ENCODE results near the gene TPK1. TPM values are rescaled to one million over a fixed set of nuclear protein-coding genes. Genes with fewer than 3 reads are reported as not detected.

Gene TPK1
- total and polyA plus RNA-seq, 8 donors = 1.8 to 13.0 (median 4.3) TPM

- WGBS, 5 donors = 95 to 100% (median 100%) methylated on average over 1 of the region's 1 CpG
- Histone ChIP-seq H3K4me3 (no peak overlapping the region), H3K27me3 (no peaks in the 10 kb centered on the region), H3K4me1 (peaks cover 0 to 5% (median 0%) of the 10 kb centered on the region in 4 donors), H3K9me3 (no peaks in the 10 kb centered on the region), H3K36me3 (no peaks in the 10 kb centered on the region), H3K27ac (no peak overlapping the region)
- TF ChIP-seq POLR2A (IDR thresholded peaks at IDR 0.05) (no peak), POLR2AphosphoS5 (IDR thresholded peaks at IDR 0.05) (no peak), CTCF (IDR thresholded peaks at IDR 0.05) (no peak), EP300 (IDR thresholded peaks at IDR 0.05) (no peak)
- no peak for DNase-seq
- intact Hi-C loops (cut with DNase I; ENCODE audit: low total_unique reads) = no loop called here
Measured at GRCh38 chr7:144717720-144718119, 118.1 kb downstream of the TPK1 start.

DNA sequence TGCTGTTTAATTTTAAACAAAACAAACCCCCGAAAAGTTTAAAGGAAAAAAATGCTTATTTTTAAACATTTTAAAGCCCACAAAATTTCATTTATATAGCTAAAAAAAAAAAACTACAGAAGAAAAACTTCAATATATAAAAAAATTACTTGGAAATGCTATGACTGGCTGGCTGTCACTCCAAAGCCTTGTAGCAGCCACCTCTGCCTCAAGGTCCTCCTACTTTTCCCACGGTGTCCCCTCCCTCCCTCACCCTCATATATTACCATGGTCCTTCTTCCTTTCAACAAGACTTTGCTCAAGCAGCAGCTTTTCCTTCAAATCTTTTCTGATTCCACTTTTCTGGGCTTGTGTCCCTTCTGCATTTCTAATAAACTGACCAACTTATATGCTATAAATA is 122.0 kb downstream of the TPK1 start:
- TF ChIP-seq POLR2A (IDR thresholded peaks at IDR 0.05) (no peak), EP300 (IDR thresholded peaks at IDR 0.05) (no peak), CTCF (IDR thresholded peaks at IDR 0.05) (no peak), POLR2AphosphoS5 (IDR thresholded peaks at IDR 0.05) (no peak)
- H3K36me3 ChIP-seq = no peaks in the 10 kb centered on the region
- no peak overlapping the region for H3K27ac ChIP-seq
- H3K27me3 ChIP-seq = no peaks in the 10 kb centered on the region
- WGBS, 5 donors = 44 to 70% (median 56%) methylated on average over 2 of the region's 2 CpGs
- DNase-seq = no peak
- intact Hi-C loops (cut with DNase I; ENCODE audit: low total_unique reads) = no loop called here
- H3K4me3 ChIP-seq = no peak overlapping the region
- no peaks in the 10 kb centered on the region for H3K9me3 ChIP-seq
- peaks cover 0 to 5% (median 0%) of the 10 kb centered on the region in 4 donors for H3K4me1 ChIP-seq

- H3K9me3 ChIP-seq = no peaks in the 10 kb centered on the region
- H3K4me1 ChIP-seq = no peaks in the 10 kb centered on the region
- DNase-seq = no peak
- intact Hi-C loops (cut with DNase I; ENCODE audit: low total_unique reads) = no loop called here
- H3K27ac ChIP-seq = no peak overlapping the region
- H3K36me3 ChIP-seq = no peaks in the 10 kb centered on the region
- 81 to 86% (median 85%) methylated on average over 4 of the region's 4 CpGs for WGBS, 5 donors
- H3K4me3 ChIP-seq = no peak overlapping the region
- H3K27me3 ChIP-seq = no peaks in the 10 kb centered on the region
- no peak for TF ChIP-seq CTCF (IDR thresholded peaks at IDR 0.05)
- no peak for TF ChIP-seq POLR2A (IDR thresholded peaks at IDR 0.05)
- TF ChIP-seq EP300 (IDR thresholded peaks at IDR 0.05) = no peak
- TF ChIP-seq POLR2AphosphoS5 (IDR thresholded peaks at IDR 0.05) = no peak
Measured at GRCh38 chr7:144710791-144711190, 125.1 kb downstream of the TPK1 start.

DNA sequence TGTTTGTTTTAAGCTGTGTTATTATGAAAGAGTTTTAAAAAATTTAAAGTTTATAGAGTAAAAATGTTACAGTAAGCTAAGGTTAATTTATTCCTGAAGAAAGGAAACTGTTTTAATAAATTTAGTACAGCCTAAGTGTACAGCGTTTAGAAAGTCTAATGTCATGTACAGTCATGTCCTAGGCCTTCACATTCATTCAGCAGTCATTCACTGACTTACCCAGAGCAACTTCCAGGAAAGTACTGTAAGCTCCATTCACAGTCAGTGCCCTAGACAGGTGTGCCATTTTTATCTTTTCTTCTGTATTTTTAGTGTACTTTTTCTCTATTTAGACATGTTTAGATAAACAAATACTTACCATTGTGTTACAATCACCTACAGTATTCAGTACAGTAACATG is 126.8 kb downstream of the TPK1 start:
- Histone ChIP-seq H3K36me3 (no peaks in the 10 kb centered on the region), H3K27ac (no peak overlapping the region), H3K27me3 (no peaks in the 10 kb centered on the region), H3K4me1 (no peaks in the 10 kb centered on the region), H3K9me3 (no peaks in the 10 kb centered on the region), H3K4me3 (no peak overlapping the region)
- 69 to 87% (median 78%) methylated on average over 1 of the region's 1 CpG for WGBS, 5 donors
- no peak for TF ChIP-seq POLR2AphosphoS5 (IDR thresholded peaks at IDR 0.05)
- TF ChIP-seq POLR2A (IDR thresholded peaks at IDR 0.05) = no peak
- no peak for TF ChIP-seq EP300 (IDR thresholded peaks at IDR 0.05)
- TF ChIP-seq CTCF (IDR thresholded peaks at IDR 0.05) = no peak
- no peak for DNase-seq
- intact Hi-C loops (cut with DNase I; ENCODE audit: low total_unique reads) = no loop called here
